GM10847 (cell line): ENCODE measurements around the gene LCN12.

Experiments used
- POLR2A ChIP-seq: IDR thresholded peaks from 2 replicates; pipeline ENCODE4 v1.6.1; 2011; ENCODE audit not compliant: insufficient read length; ENCODE audit errors: extremely low read depth

LCN12 gene

GRCh38 chr9:136939431-136939995 lies 12.6 kb upstream of the LCN12 start:
- no peak for TF ChIP-seq POLR2A

- TF ChIP-seq POLR2A: no peak
These were observed 12.0 kb upstream of the LCN12 start for GRCh38 chr9:136939996-136940525.

- no peak for TF ChIP-seq POLR2A
These were observed 11.4 kb upstream of the LCN12 start for GRCh38 chr9:136940526-136941230.

- no peak for TF ChIP-seq POLR2A
These were observed 10.6 kb upstream of the LCN12 start for GRCh38 chr9:136941231-136942111.

GRCh38 chr9:136942112-136942880 lies 9.8 kb upstream of the LCN12 start:
- TF ChIP-seq POLR2A: no peak

GRCh38 chr9:136942881-136943230 lies 9.2 kb upstream of the LCN12 start:
- no peak for TF ChIP-seq POLR2A

GRCh38 chr9:136943291-136944211 lies 8.5 kb upstream of the LCN12 start:
- TF ChIP-seq POLR2A: no peak

- TF ChIP-seq POLR2A: no peak
These were observed 7.9 kb upstream of the LCN12 start for GRCh38 chr9:136944212-136944518.

GRCh38 chr9:136944519-136945332 lies 7.3 kb upstream of the LCN12 start, which contains the start of the genes C8G and FBXW5:
C8G (plus strand) TSS chr9:136945243; CDS start chr9:136945321, 78 bp downstream.
FBXW5 (minus strand) TSS chr9:136944738; CDS start chr9:136944083, 655 bp downstream.
- TF ChIP-seq POLR2A: peak; percentile 63

GRCh38 chr9:136945333-136946227 lies 6.5 kb upstream of the LCN12 start:
- no peak for TF ChIP-seq POLR2A

GRCh38 chr9:136946228-136947027 lies 5.6 kb upstream of the LCN12 start:
- no peak for TF ChIP-seq POLR2A
